DND-41 (cell line): ENCODE data around the gene PPFIBP1.

Experiments used
- CTCF ChIP-seq: IDR thresholded peaks from 2 replicates; pipeline ENCODE4 v1.5.1; 2012; ENCODE audit warnings: borderline replicate concordance, low read length, moderate library complexity, mild to moderate bottlenecking; ENCODE audit not compliant: poor library complexity, severe bottlenecking; ENCODE audit errors: extremely low read depth
- EZH2 ChIP-seq: IDR thresholded peaks from 3 replicates; pipeline ENCODE4 v1.6.1; 2012; ENCODE audit warnings: borderline replicate concordance, low read depth, mild to moderate bottlenecking, moderate library complexity, low read length, inconsistent platforms; ENCODE audit not compliant: severe bottlenecking

GRCh38 chr12:27549801-27550652 lies 26.0 kb downstream of the PPFIBP1 start:
- TF ChIP-seq CTCF (no peak), EZH2 (no peak)
